SIG-M5 (cell line): Measurements from ENCODE around the gene FANCG.

Source experiments
- DNase-seq: peaks from one replicate; lab custom pipeline; 2025; lab: John Stamatoyannopoulos, UW

FANCG gene

GRCh38 chr9:35060548-35061207 lies 19.1 kb downstream of the FANCG start:
- DNase-seq, result no peak

- no peak for DNase-seq
Observed at GRCh38 chr9:35059438-35059837, 20.3 kb downstream of the FANCG start.

- no peak for DNase-seq
Observed at GRCh38 chr9:35057271-35057620, 22.5 kb downstream of the FANCG start.

GRCh38 chr9:35056571-35057270 lies 23.0 kb downstream of the FANCG start:
- DNase-seq, result no peak

GRCh38 chr9:35054871-35055644 lies 24.7 kb downstream of the FANCG start:
- DNase-seq, result no peak

- no peak for DNase-seq
Observed at GRCh38 chr9:35054185-35054835, 25.4 kb downstream of the FANCG start.

GRCh38 chr9:35051069-35051967 lies 28.4 kb downstream of the FANCG start:
- DNase-seq, result no peak

- no peak for DNase-seq
Observed at GRCh38 chr9:35048511-35048910, 31.2 kb downstream of the FANCG start.

- no peak for DNase-seq
Observed at GRCh38 chr9:35044071-35044470, 35.7 kb downstream of the FANCG start.

- DNase-seq, result no peak
Observed at GRCh38 chr9:35042891-35043545, 36.7 kb downstream of the FANCG start.

GRCh38 chr9:35042081-35042604 lies 37.6 kb downstream of the FANCG start:
- no peak for DNase-seq

- no peak for DNase-seq
Observed at GRCh38 chr9:35035851-35036701, 43.7 kb downstream of the FANCG start.

- DNase-seq, result no peak
Observed at GRCh38 chr9:35033101-35033500, 46.6 kb downstream of the FANCG start.

GRCh38 chr9:35029852-35030251 lies 49.9 kb downstream of the FANCG start:
- DNase-seq, result no peak

GRCh38 chr9:35029241-35029640 lies 50.5 kb downstream of the FANCG start:
- DNase-seq, result no peak

GRCh38 chr9:35028341-35028740 lies 51.4 kb downstream of the FANCG start:
- no peak for DNase-seq

- no peak for DNase-seq
Observed at GRCh38 chr9:35027860-35028259, 51.9 kb downstream of the FANCG start.

GRCh38 chr9:35027374-35027773 lies 52.4 kb downstream of the FANCG start:
- no peak for DNase-seq

GRCh38 chr9:35026671-35027070 lies 53.1 kb downstream of the FANCG start:
- no peak for DNase-seq
